HG02623 (cell line): ENCODE data around the gene LMAN1L.

ENCODE experiments used
- ATAC-seq: cut with Tn5 transposase; IDR thresholded peaks from one replicate; pipeline ENCODE4 v1.9.1; 2021; ENCODE audit warnings: moderate library complexity; ENCODE audit not compliant: unreplicated experiment

The LMAN1L gene

DNA sequence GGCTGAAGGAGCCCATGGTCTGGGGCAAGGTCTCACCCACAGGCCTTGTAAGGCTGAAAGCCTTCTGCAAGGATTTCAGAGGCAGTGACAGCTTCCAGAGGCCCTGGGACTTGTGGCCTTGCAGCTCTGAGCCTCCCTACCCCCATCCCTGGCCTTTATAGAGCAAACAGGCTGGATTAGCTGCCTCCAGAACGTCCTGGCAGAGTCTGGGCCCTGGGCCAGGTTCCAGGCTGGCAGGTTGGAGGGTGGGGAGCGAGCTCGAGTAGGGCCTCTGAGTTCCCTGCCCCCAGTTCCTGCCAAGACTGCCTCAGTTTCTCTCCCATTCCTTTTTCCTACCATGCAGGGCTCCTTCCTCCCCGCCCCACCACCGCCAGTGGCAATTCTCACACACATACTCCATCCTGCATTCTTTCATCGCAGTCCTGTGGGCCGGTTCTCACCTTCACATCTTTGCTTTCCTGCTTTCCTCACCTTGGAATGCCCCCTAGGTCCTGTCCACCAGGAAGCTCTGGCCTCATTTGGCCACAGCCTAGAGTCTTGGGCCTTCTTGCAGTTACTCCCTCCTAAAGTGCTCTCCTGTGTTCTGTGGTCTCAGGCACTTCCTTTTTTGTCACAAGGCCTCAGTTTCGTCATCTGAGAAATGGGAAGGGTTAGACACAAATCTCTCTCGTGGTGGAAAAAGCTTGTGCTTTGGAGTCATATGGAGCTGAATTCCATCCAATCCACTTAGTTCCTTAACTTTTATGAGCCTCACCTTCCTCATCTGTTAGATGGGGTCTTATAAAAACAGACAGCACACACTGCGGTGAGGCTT is 2.7 kb downstream of the LMAN1L start:
- no peak for ATAC-seq

DNA sequence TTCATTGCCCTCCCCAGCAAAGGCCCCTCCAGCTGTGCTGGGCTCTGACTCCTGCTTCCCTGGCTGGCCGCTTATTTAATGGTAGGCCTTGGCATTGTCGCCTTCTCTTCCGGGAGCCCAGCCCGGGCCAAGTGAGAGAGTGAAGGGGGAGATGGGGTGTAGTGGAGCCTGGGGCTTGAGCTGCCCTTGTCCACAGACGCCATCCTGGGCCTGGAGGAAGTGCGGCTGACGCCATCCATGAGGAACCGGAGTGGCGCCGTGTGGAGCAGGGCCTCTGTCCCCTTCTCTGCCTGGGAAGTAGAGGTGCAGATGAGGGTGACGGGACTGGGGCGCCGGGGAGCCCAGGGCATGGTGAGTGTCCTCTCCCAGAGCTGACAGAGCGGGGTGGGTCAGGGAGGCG is 3.3 kb downstream of the LMAN1L start:
- ATAC-seq, result no peak

DNA sequence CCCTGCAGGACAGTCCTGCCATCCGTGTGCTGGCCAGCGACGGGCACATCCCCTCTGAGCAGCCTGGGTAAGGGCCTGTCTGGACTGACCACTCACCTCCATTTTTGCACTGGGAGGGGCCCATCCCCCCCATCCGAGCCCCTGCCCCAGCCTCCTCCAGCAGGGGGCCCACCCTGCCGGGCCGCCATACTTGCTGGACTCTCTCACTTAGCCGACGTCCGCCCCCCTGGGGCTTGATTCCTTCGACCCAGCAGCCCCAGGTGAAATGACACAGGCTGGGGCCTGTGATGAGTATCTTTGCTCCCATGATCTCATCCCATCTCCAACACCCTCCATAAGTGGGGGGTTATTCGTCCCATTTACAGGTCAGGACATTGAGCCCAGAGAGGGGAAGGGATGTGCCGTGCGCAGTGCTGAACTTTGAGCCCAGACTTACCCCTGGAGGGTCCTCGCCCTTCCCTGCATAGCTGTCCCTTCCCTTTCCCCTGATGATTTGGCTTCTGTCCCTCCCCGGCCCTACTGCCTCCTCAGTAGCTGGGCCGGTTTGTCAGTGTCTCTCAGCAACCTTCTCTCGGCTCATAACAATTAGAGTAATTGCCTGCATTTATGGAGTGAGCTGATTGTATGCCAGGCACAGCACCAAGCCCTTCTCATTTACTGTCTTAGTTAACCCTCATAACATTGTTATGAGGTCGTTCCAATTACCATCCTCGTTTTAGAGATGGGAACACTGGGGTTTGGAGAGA is 4.2 kb downstream of the LMAN1L start:
- no peak for ATAC-seq

DNA sequence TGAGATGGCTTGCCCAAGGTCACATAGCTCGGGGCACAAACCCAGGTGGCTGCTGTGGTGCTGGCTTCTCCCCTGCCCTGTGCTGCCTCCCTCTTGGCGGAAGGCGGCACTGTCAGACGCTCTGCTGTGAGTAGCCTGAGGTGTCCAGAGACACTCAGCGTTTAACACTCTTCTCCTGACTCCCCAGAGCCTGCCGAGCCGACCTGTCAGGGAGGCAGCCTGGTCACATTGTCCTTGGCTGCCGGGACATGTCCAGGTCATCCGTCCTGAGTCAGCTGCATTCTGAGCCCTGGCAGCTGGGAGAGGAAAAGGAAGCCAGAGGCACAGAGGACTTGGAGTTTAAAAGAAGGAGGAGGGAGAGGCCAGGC is 4.7 kb downstream of the LMAN1L start:
- ATAC-seq, result no peak

DNA sequence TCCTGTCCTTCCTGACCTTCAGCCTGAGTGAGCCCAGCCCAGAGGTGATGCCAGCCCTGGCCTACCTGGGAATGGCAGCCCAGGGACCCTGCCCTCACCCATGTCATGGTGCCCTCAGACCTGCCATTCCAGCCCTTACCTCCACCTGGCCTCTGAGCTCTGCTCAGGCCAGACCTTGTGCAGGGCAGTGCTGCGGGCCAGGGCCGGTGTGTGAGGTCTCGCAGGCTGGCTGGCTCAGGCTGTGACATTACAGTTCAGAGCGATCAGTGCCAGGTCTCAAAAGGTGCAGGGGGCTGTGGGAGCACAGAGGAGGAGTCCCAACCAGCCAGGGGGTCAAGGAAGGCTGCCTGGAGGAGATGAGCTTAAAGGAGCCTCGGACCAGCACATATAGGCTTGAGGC is 7.4 kb downstream of the LMAN1L start:
- no peak for ATAC-seq

DNA sequence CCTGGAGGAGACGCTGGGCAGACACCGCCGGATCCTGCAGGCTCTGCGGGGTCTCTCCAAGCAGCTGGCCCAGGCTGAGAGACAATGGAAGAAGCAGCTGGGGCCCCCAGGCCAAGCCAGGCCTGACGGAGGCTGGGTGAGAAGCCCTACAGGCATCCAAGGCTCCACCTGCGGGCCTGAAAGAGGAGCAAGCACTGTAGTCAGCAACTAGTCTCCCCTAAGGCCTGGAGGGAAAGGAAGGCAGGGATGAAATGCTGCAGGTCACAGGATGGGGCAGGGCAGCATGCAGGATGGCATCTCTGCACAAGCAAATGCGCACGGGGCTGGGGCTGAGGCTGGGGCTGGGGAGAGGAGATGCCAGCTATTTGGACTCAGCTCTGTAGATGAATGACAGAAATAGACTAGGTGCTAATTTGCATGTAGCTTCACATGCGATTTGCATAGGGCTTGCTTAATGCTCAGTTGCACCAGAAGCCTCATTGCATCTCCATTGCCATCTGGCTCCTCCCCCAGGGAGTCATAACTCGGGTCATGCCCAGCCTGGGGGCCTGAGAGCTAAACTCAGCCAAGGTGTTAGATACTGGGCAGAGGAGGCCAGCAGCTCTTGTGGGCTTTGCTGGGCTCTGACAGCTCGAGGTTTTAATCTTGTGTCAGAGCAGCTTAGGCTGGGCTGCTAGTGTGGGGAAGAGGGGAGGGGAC is 8.6 kb downstream of the LMAN1L start:
- ATAC-seq, result peak; percentile 52

DNA sequence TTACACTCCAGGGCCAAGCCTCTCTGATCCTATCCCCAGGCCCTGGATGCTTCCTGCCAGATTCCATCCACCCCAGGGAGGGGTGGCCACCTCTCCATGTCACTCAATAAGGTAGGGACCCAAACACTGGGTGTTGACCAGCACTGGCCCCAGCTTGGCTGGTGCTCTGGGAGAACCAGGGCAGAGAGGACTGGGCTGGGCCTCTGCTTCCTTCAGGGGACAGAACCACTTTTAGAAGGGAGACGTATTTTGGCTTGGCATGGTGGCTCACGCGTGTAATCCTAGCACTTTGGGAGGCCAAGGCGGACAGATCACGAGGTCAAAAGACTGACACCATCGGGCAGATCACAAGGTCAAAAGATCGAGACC is 9.1 kb downstream of the LMAN1L start:
- no peak for ATAC-seq

DNA sequence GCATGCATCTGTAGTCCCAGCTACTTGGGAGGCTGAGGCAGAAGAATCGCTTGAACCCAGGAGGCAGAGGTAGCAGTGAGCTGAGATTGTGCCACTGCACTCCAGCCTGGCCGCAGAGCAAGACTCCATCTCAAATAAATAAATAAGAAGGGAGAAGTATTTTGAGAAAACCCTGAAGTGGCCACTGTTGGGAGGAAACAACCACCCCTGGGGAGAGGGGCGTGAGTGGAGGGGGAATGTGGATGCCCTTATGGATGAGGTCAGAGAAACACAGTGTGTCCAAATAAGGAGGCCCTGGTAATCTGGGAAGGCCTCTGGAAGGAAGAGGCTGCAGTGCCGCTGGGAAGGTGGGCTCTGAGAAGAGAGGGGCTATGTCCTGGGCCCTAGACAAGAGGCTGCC is 9.6 kb downstream of the LMAN1L start:
- ATAC-seq, result no peak

DNA sequence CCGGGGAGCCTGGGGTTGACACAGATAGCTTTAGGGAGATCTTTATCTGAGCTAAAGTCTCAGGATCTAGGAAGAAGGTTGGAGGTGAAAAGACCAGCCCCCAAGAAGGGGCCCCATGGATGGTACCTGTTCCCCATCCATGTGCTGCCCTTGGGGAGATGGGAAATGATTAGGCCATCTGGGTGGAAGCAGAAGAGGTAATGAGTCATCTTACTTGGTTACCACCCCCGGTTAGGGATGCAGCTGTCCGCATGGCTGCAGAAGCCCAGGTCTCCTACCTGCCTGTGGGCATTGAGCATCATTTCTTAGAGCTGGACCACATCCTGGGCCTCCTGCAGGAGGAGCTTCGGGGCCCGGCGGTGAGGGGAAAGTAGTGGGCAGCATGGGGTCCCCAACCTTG is 10.7 kb downstream of the LMAN1L start:
- no peak for ATAC-seq

DNA sequence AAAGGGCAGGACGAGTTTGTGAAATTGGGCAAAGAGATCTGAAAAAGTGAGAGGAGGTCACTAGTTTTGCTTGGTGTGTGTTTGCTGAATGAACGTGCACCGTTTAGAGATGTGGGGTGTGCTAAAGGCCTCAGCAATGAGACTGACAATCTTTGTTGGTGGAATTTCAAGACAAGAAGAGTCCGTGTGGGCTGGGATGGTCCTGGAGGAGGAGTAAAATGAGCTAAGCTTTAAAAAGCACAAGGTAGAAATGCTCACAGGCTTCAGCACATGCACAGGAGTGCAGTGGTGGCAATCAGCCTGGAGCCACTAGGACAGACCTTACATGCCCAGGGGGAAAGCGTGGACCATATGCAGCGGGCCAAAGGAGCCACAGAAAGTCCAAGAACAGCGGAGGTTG is 12.3 kb downstream of the LMAN1L start:
- ATAC-seq, result no peak

DNA sequence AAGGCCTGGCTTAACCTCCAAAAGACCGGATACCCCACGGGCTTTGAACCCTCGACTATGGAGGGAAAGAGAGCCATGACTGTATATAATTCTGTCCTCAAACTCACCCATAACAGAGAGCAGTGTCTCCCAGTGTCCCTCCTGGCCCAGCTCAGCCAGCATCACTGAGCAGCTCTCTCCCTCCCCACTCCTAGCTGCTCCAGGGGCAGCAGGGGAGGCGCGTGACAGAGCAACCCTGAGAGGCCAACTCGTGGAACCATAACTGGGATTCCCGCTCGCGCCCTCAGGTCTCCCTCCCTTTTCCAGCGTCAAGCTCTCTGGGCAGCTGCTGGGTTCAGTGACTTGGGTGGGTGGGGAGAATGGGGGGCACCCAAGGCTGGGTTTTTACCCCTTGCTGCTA is 13.2 kb downstream of the LMAN1L start:
- ATAC-seq, result no peak

DNA sequence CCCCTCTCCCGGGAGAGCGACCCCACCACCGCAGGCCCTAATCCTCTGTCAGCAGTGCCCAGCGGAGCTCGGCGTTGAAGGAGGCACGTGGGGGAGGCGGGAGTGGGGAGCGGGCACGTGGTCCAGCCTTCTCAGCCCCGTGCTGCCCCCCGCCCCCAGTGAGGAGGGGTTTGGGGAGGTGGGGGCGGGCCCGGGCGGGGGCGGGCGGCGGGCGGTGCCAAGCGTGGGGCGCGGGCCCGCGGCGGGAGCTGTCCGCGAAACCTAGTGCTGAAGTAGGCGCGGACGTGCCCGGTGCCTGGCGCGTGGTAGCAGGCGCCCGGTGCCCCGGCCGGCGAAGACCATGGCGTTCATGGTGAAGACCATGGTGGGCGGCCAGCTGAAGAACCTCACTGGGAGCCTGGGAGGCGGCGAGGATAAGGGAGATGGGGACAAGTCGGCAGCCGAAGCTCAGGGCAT is 13.8 kb downstream of the LMAN1L start, which contains the start of gene CPLX3:
TSS of gene CPLX3 (plus strand) at position 264 of the 456 bp plus-strand sequence. CDS start at position 341, 77 bp downstream.
- ATAC-seq, result no peak

DNA sequence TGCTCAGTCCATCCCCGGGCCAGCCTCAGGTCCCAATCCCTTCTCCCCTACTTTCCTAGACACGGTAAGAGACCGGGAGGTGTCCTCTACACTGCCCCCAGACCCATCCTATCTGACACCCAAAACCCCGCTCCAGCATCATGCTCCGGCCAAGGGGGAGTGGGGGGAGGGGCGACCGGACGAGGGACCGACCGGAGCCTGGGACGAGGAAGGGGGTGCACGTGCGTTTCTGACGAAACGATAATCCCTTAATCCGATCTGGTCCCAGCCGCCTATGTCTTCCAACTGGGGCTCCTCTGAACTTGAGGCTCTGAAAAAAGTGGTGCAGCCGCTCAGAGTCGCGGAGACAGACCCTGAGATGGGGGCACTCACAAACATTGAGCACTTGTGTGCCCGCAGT is 14.3 kb downstream of the LMAN1L start:
- no peak for ATAC-seq

DNA sequence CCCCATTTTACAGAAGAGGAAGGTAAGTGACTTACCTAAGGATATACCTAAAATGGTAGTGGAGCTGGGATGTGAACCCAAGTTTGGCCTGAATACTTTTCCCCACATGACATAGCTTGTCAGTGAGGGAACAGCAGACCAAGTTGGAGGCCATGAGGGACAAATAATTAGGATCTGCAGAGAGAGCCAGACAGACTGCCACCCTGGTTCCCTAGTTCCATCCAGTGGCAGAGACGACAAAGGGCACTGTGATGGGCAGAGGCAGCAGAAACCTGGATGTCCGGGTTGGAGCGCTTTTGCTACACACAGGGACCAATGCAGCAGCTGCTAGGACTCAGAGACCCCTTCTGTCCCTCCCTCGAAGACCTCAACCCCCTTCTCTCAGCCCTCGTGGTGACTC is 15.0 kb downstream of the LMAN1L start:
- no peak for ATAC-seq

DNA sequence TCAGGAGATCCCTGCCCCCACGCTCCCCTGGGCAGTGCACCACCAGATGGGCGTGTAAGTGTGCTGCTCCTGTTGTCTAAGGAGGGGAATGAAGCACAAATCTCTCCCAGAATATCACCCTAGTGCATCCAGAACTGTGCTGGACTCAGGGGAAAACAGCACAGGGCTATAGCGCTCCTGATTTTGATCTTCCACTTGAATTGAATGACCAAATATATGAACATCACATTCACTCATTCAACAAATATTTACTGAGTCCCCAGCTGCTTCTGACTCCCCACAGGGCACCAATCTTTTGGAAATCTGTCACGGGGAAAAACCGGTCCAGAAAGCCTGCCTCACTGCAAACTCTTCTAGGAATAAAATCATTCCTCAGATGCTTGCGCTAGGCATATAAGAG is 16.2 kb downstream of the LMAN1L start:
- no peak for ATAC-seq

DNA sequence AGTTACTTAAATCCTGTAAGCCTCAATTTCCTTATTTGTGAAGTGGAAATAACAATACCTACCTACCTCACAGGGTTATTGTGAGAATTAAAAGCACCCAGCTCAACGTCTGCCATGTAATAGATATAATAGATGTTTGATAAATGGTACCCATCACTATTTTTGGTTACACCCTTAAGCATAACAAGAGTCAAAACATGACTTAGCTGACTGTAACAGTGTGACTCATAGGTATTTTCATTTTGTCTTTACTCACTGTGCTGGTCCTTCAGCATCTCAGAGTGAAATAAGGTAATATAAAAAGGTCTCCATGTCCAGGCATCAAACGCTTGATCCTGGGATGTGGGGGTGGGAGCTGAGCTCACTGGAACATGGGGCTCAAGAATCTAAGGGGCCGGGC is 16.9 kb downstream of the LMAN1L start:
- ATAC-seq, result no peak

DNA sequence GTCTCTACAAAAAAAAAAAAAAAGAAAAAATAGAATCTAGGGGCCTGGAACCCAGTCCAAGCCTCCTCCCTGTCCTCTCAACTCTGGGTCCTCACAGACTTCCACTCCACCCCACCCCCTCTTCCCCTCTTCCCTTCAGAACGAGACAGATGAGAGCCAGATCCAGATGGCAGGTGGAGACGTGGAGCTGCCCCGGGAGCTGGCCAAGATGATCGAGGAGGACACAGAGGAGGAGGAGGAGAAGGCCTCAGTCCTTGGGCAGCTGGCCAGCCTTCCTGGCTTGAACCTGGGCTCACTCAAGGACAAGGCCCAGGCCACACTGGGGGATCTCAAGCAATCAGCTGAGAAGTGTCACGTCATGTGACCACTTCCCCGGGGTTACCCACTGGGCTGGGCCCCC is 17.4 kb downstream of the LMAN1L start:
- no peak for ATAC-seq

DNA sequence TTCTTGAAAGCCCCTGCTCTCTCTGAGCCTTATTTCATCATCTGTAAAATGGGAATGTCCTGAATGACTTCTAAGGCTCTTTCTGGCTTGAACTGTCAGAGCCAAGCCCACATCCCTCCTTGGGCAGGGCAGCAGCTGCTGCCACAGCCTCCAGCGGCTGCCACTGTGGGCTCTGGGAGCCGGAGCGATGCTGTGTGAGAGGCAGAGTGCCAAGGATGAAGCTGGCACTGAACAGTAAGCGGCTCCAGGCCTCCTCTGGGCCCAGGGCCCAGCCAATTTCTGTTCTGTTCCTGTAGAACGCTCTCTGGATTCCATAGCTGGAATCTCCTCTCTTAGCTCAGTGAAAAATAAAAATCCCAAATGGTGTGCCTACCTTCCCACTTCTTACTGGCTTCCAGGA is 18.2 kb downstream of the LMAN1L start:
- ATAC-seq, result no peak

DNA sequence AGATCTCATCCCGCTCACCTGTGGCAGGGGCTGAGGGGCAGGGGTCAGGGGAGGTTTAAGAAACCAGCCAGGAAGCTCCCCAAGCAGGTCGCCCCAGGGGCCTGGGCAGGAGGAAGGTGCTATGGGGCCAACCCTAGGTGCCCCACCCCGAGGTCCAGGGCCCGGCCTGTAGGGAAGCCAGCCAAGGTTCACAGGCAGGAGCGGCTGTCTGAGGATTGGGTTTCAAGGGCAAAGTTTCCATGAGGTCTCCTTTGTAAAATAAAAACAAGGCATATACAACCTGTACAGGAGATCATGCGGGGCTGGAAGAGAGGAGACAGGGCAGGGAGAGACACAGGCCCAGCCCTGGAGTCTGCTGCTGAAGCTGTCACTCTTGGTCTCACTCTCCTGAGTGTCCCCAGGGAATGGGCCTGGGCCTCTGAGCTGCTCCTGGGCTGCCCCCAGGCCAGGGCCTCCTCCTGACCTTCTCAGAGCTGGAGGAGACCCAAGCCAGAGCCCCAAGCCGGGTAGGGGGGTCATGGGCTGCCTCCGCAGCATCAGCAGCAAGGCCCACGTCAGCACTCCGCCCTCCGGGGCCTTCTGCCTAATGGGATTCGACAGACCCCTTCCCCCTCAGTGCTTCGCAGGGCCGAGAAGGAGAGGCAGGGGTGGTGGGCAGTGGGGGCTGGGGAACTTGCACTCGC is 19.3 kb downstream of the LMAN1L start:
- no peak for ATAC-seq

DNA sequence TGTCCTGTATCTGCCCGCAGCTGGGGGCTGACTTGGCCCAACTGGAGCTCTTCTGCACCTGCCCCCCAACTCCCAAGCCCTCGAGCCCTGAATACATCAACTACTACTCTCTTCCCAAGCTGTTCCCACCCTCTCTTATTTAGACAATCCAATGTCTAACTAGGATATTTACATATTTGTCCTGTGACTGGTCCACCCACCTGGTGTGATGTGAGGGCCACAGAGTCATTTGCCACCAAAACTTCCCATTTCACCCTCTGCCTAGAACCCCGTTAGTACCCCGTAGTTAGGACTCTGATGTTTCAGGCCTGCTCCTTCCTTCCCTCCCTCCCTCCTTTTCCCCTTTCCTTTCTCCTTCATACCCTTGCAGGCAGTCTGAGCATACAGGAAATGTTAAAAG is 20.2 kb downstream of the LMAN1L start:
- no peak for ATAC-seq

DNA sequence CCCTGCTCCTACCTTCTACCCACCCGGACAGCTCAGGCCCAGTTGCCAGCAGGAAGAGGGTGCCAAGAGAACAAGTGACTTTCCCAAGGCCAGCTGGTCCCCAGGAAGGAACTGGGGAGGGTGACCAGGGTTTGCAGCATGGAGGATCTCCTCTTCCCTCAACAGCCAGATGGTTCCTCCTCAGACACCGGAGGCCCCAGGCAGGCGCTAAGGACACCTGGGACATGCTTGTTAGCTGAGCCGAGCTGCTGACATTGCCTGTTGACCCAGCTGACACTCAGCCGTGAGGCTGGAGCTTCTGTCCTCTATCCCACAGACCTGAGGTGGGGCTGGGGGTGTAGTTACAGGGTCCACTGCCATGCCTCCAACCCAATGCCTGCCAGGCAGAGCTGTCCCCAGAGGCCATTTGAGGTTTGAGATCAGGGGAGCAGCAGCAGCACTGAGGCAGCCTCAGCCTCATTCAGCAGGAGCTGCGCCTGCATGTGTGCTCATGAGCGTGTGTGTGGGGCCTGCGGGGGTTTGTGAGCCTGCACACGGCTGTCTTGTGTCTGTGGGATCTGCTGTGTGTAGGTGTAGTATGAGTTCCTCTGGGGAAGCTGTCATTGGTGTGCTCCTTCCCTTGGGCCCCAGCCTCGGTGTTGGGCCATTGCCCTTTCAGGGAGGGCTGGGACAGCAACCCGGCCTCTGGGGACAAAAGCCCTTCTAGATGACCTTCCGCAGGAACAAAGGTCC is 20.9 kb downstream of the LMAN1L start:
- ATAC-seq, result no peak
